Neuronal stem cell (in vitro differentiated cells): ENCODE data around the gene HELZ.
"Not testable (repeated sequence)": the region's sequence is repeated elsewhere in the genome, so short reads cannot be mapped to it uniquely, and the experiment has no call there.

Experiments used
- DNase-seq: peaks from one replicate; pipeline ENCODE4 v3.0.0-alpha.2; 2013; ENCODE audit warnings: low spot score
- H2AFZ ChIP-seq: one replicate; pipeline ENCODE4 v1.6.1; 2013; ENCODE audit warnings: mild to moderate bottlenecking, low read length, inconsistent platforms
- H2AK5ac ChIP-seq: 2 replicates; pipeline ENCODE4 v1.6.1; 2013; ENCODE audit warnings: low read depth, mild to moderate bottlenecking, inconsistent platforms, low read length, moderate library complexity, mixed read lengths
- H2BK120ac ChIP-seq: 2 replicates; pipeline ENCODE4 v1.6.1; 2013; ENCODE audit warnings: low read depth, mild to moderate bottlenecking, inconsistent platforms, low read length, moderate library complexity, mixed read lengths
- H2BK12ac ChIP-seq: one replicate; pipeline ENCODE4 v1.6.1; 2013; ENCODE audit warnings: low read length, inconsistent platforms
- H2BK15ac ChIP-seq: 2 replicates; pipeline ENCODE4 v1.6.1; 2013; ENCODE audit warnings: mild to moderate bottlenecking, low read length, inconsistent platforms, mixed read lengths
- H2BK5ac ChIP-seq: one replicate; pipeline ENCODE4 v1.6.1; 2013; ENCODE audit warnings: inconsistent platforms, mild to moderate bottlenecking, low read length, moderate library complexity
- H3K14ac ChIP-seq: one replicate; pipeline ENCODE4 v1.6.1; 2013; ENCODE audit warnings: low read length, inconsistent platforms
- H3K18ac ChIP-seq: 2 replicates; pipeline ENCODE4 v1.6.1; 2013; ENCODE audit warnings: low read length, inconsistent platforms
- H3K23ac ChIP-seq: 2 replicates; pipeline ENCODE4 v1.6.1; 2013; ENCODE audit warnings: low read depth, mild to moderate bottlenecking, mixed read lengths, low read length, inconsistent platforms; ENCODE audit not compliant: poor library complexity
- H3K27ac ChIP-seq: replicated peaks from 3 replicates; pipeline ENCODE4 v1.5.1; 2013; ENCODE audit warnings: low read length, inconsistent platforms
- H3K27me3 ChIP-seq, 3 experiments: 2 replicates each; pipeline ENCODE4 v1.6.1; 2013; ENCODE audit warnings: low read length in 3 of 3, mild to moderate bottlenecking in 2 of 3, inconsistent platforms in 1 of 3, low read depth in 1 of 3, mixed read lengths in 1 of 3, moderate library complexity in 1 of 3; ENCODE audit not compliant: control insufficient read depth in 3 of 3, insufficient read depth in 3 of 3
- H3K36me3 ChIP-seq, 2 donors: replicated peaks in 1 of 2; 2 replicates each; pipeline ENCODE4 v1.6.1; 2013; ENCODE audit warnings: low read length in 2 of 2; ENCODE audit not compliant: control insufficient read depth in 2 of 2, insufficient read depth in 2 of 2
- H3K4ac ChIP-seq: 2 replicates; pipeline ENCODE4 v1.6.1; 2013; ENCODE audit warnings: inconsistent platforms, mild to moderate bottlenecking, low read length, moderate library complexity
- H3K4me1 ChIP-seq, 2 donors: 1 replicate in 1 of 2; 2 replicates in 1 of 2; pipeline ENCODE4 v1.6.1; 2013; ENCODE audit warnings: low read length in 2 of 2, low read depth in 1 of 2; ENCODE audit not compliant: control insufficient read depth in 2 of 2, insufficient read depth in 1 of 2
- H3K4me2 ChIP-seq: one replicate; pipeline ENCODE4 v1.6.1; 2013; ENCODE audit warnings: mild to moderate bottlenecking, low read length, inconsistent platforms; ENCODE audit not compliant: insufficient read depth, poor library complexity, severe bottlenecking
- H3K4me3 ChIP-seq, 2 donors: 2 replicates each; pipeline ENCODE4 v1.5.1; 2013; ENCODE audit warnings: low read length in 2 of 2, mild to moderate bottlenecking in 2 of 2, inconsistent platforms in 1 of 2, moderate library complexity in 1 of 2
- H3K79me1 ChIP-seq: one replicate; pipeline ENCODE4 v1.6.1; 2013; ENCODE audit warnings: low read depth, mild to moderate bottlenecking, inconsistent platforms, low read length, moderate library complexity
- H3K9ac ChIP-seq: one replicate; pipeline ENCODE4 v1.6.1; 2013; ENCODE audit warnings: mild to moderate bottlenecking, low read depth, low read length, inconsistent platforms; ENCODE audit not compliant: poor library complexity
- H3K9me3 ChIP-seq, 2 donors: replicated peaks in 1 of 2; 2 replicates each; pipeline versions ENCODE3 to v1.6.1; 2013; ENCODE audit warnings: low read length in 2 of 2, mild to moderate bottlenecking in 2 of 2, inconsistent platforms in 1 of 2, low read depth in 1 of 2, mixed read lengths in 1 of 2, moderate library complexity in 1 of 2; ENCODE audit not compliant: control insufficient read depth in 2 of 2, insufficient read depth in 1 of 2
- H4K8ac ChIP-seq: one replicate; pipeline ENCODE4 v1.6.1; 2013; ENCODE audit warnings: low read depth, mild to moderate bottlenecking, inconsistent platforms, low read length, moderate library complexity
- H4K91ac ChIP-seq: one replicate; pipeline ENCODE4 v1.6.1; 2013; ENCODE audit warnings: low read length, low read depth, mild to moderate bottlenecking, inconsistent platforms; ENCODE audit not compliant: poor library complexity
- WGBS, 2 donors: extraction: QIAGEN DNeasy Blood & Tissue Kit; methylation state at CpG; one replicate each; pipeline ENCODE4 v1.1.7; 2013; ENCODE audit warnings: missing lambda C conversion rate in 2 of 2, mixed read lengths in 1 of 2; ENCODE audit not compliant: insufficient read length in 2 of 2, insufficient replicate concordance in 1 of 2; ENCODE audit errors: extremely low coverage in 2 of 2; 5-methylcytosine and 5-hydroxymethylcytosine counted together

Gene HELZ

DNA sequence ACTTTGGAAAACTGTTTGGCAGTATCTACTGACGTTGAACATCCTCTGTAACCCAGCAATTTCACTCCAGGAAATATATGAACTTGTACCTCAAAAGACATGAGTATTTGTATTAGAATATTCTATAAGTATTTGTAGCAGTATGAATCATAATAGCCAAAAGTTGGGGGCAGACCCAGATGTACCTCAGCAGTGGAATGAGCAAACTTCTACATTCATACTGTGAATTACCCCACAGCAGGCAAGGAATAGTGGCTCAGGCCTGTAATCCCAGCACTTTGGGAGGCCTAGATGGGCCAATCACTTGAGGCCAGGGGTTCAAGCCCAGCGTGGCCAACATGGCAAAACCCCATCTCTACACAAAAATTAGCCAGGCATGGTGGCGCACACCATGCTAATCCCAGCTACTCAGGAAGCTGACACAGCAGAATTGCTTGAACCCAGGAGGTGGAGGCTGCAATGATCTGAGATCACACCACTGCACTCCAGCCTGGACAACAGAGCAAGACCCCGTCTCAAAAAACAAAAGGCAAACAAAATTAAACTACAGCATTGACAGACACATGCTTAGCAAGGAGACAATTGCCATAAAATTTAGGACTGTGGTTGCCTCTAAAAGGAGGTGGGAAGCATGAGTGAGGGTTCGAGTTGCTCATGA lies 11.2 kb upstream of the HELZ start:
- Histone ChIP-seq H2AFZ (no peak overlapping the region), H3K9me3 (peaks cover 0 to 3% of the 10 kb centered on the region in 2 donors), H4K8ac (no peak overlapping the region), H2BK12ac (no peak overlapping the region), H3K23ac (no peak overlapping the region), H2AK5ac (no peak overlapping the region), H3K9ac (no peak overlapping the region), H3K36me3 (no peaks in the 10 kb centered on the region), H3K4ac (no peak overlapping the region), H2BK120ac (no peak overlapping the region), H2BK15ac (no peak overlapping the region), H3K27ac (no peak overlapping the region), H3K18ac (no peak overlapping the region), H3K4me3 (no peak overlapping the region), H2BK5ac (no peak overlapping the region), H3K4me2 (no peak overlapping the region), H3K4me1 (peaks cover 3 to 7% of the 10 kb centered on the region in 2 donors), H4K91ac (no peak overlapping the region), H3K79me1 (no peaks in the 10 kb centered on the region), H3K27me3 (no peaks in the 10 kb centered on the region), H3K14ac (no peak overlapping the region)
- no CpG with 5 or more reads among the region's 5 CpGs for WGBS, 2 donors
- no peak for DNase-seq

DNA sequence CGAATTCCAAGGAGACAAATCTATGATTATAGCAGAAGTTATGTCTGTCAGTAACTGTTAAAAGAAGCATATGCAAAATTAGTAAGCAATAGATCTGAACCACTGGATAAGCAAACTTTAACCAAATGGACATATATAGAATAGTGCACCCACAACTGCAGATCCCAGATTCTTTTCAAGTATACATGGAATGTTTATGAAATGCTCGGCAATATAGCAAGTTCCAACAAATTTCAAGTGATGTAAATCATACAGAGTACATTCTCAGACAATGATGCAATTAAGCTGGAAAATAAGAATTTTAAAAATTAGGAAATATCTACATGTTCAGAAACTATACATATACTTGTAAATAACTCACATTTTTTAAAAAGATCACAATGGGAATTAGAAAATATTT lies 8.4 kb upstream of the HELZ start:
- Histone ChIP-seq H4K8ac (no peak overlapping the region), H3K4ac (no peak overlapping the region), H3K23ac (no peak overlapping the region), H3K14ac (no peak overlapping the region), H2BK120ac (no peak overlapping the region), H2BK15ac (no peak overlapping the region), H3K4me2 (no peak overlapping the region), H3K36me3 (no peaks in the 10 kb centered on the region), H3K27me3 (no peaks in the 10 kb centered on the region), H2BK12ac (no peak overlapping the region), H2BK5ac (no peak overlapping the region), H3K79me1 (no peaks in the 10 kb centered on the region), H3K4me3 (no peak overlapping the region), H4K91ac (no peak overlapping the region), H3K9ac (no peak overlapping the region), H3K4me1 (peaks cover 3 to 7% of the 10 kb centered on the region in 2 donors), H2AFZ (no peak overlapping the region), H3K27ac (no peak overlapping the region), H3K9me3 (peaks cover 0 to 3% of the 10 kb centered on the region in 2 donors), H3K18ac (no peak overlapping the region), H2AK5ac (no peak overlapping the region)
- DNase-seq, result no peak
- no CpG with 5 or more reads among the region's 2 CpGs for WGBS, 2 donors

DNA sequence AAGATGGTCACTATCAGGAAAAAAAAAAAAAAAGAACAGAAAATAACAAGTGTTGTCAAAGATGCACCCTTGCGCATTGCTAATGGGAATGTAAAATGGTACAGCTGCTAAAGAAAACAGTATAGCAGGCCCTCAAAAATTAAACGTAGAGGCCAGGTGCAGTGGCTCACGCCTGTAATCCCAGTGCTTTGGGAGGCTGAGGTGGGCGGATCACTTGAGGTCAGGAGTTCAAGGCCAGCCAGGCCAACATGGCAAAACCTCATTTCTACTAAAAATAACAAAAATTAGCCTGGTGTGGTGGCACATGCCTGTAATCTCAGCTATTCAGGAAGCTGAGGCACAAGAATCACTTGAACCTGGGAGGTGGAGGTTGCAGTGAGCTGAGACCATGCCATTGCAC lies 6.6 kb upstream of the HELZ start:
- not testable (repeated sequence) for H3K36me3 ChIP-seq, H3K79me1 ChIP-seq, H3K4me3 ChIP-seq, H2BK15ac ChIP-seq, H2BK120ac ChIP-seq, H3K27me3 ChIP-seq, H2BK12ac ChIP-seq, H3K18ac ChIP-seq, H2AFZ ChIP-seq, H4K8ac ChIP-seq, H3K9me3 ChIP-seq, H3K23ac ChIP-seq, H3K9ac ChIP-seq, H3K4ac ChIP-seq, H2AK5ac ChIP-seq, H3K14ac ChIP-seq, H4K91ac ChIP-seq, H3K4me1 ChIP-seq, DNase-seq, H3K4me2 ChIP-seq, H2BK5ac ChIP-seq, H3K27ac ChIP-seq
- no CpG with 5 or more reads among the region's 4 CpGs for WGBS, 2 donors

DNA sequence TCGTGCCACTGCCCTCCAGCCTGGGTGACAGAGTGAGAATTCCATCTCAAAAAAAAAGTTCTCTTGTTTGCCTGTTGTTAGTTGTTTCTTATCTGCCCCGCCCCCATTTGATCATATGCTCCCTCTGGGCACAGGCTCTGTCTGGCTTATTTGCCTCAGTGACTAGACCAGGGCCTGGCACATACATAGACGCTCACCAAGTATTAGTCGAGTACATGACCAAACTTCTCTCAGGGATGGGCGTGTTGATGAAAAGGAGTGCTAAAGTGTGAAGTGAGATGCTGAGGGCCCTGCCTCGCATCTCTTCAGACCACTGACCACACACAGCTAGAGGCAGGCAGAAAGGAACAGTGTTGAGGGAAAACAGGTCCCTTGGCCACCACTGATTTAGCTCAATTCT lies 3.3 kb upstream of the HELZ start:
- H2BK120ac ChIP-seq, result no peak overlapping the region
- H2BK15ac ChIP-seq, result no peak overlapping the region
- no peak overlapping the region for H3K14ac ChIP-seq
- no peak overlapping the region for H2AFZ ChIP-seq
- no peak overlapping the region for H3K4ac ChIP-seq
- no peaks in the 10 kb centered on the region for H3K36me3 ChIP-seq
- no peak overlapping the region for H3K4me3 ChIP-seq
- H3K79me1 ChIP-seq, result peaks cover 5% of the 10 kb centered on the region
- no CpG with 5 or more reads among the region's 6 CpGs for WGBS, 2 donors
- H3K4me1 ChIP-seq, result peaks cover 5 to 8% of the 10 kb centered on the region in 2 donors
- H4K91ac ChIP-seq, result no peak overlapping the region
- no peak overlapping the region for H3K4me2 ChIP-seq
- no peak overlapping the region for H2AK5ac ChIP-seq
- DNase-seq, result no peak
- no peaks in the 10 kb centered on the region for H3K9me3 ChIP-seq
- H3K27ac ChIP-seq, result no peak overlapping the region
- H4K8ac ChIP-seq, result no peak overlapping the region
- H3K9ac ChIP-seq, result no peak overlapping the region
- no peak overlapping the region for H2BK5ac ChIP-seq
- no peak overlapping the region for H2BK12ac ChIP-seq
- no peak overlapping the region for H3K18ac ChIP-seq
- H3K23ac ChIP-seq, result peak overlapping the region; percentile 65
- no peaks in the 10 kb centered on the region for H3K27me3 ChIP-seq
